Naive thymus-derived CD4-positive, alpha-beta T cell (primary cell): Measurements from ENCODE around the gene ALPI. TPM values are rescaled to one million over a fixed set of nuclear protein-coding genes. Genes with fewer than 3 reads are reported as not detected.

Source experiments
- ATAC-seq: fragments of 150-1000 bp; cut with Tn5 transposase; 2 replicates; pipeline ENCODE4 v1.10.0; 2021; ENCODE audit warnings: mild to moderate bottlenecking, moderate library complexity
- CTCF ChIA-PET: fragments of 350-600 bp; sonication (Branson Sonifier 250); formaldehyde crosslinking; loops from one replicate; lab custom pipeline; 2021; ENCODE audit warnings: antibody characterized with exemption; lab: Charles Lee
- POLR2A ChIA-PET: fragments of 350-600 bp; sonication (Branson Sonifier 250); formaldehyde crosslinking; loops from one replicate; lab custom pipeline; 2021; ENCODE audit warnings: antibody characterized with exemption, inconsistent platforms; lab: Charles Lee
- DNase-seq, 9 donors: peaks; one replicate each; pipeline versions ENCODE4 v3.0.0 to v3.0.0-alpha.2; 2020 to 2022; ENCODE audit warnings: mixed read lengths in 1 of 9
- H3K27ac ChIP-seq: one replicate; pipeline ENCODE4 v1.7.0; 2013; ENCODE audit warnings: mild to moderate bottlenecking, low read depth, low read length, moderate library complexity
- H3K27me3 ChIP-seq, 2 donors: one replicate each; pipeline ENCODE4 v1.7.0; 2013; ENCODE audit warnings: low read length in 2 of 2, mild to moderate bottlenecking in 2 of 2, moderate library complexity in 2 of 2; ENCODE audit not compliant: control insufficient read depth in 2 of 2, insufficient read depth in 2 of 2
- H3K36me3 ChIP-seq, 3 experiments: 1 replicate in 2 of 3; 2 replicates in 1 of 3; pipeline ENCODE4 v1.7.0; 2013; ENCODE audit warnings: low read length in 3 of 3, mild to moderate bottlenecking in 3 of 3, moderate library complexity in 1 of 3; ENCODE audit not compliant: insufficient read depth in 3 of 3, control insufficient read depth in 2 of 3
- H3K4me1 ChIP-seq, 2 donors: one replicate each; pipeline ENCODE4 v1.7.0; 2013; ENCODE audit warnings: low read length in 2 of 2, mild to moderate bottlenecking in 2 of 2, moderate library complexity in 1 of 2; ENCODE audit not compliant: control insufficient read depth in 2 of 2, insufficient read depth in 2 of 2
- H3K4me3 ChIP-seq: 2 replicates; pipeline ENCODE4 v1.7.0; 2013; ENCODE audit warnings: mild to moderate bottlenecking, low read length
- H3K9me3 ChIP-seq, 3 experiments: 1 replicate in 2 of 3; 2 replicates in 1 of 3; pipeline ENCODE4 v1.7.0; 2013; ENCODE audit warnings: low read length in 3 of 3; ENCODE audit not compliant: control insufficient read depth in 2 of 3
- H3K27ac Mint-ChIP-seq, 9 donors: one replicate each; pipeline ENCODE4 v1.8.0; 2020 to 2022; ENCODE audit warnings: mixed read lengths in 9 of 9, mild to moderate bottlenecking in 8 of 9, moderate library complexity in 5 of 9, inconsistent platforms in 2 of 9
- H3K27me3 Mint-ChIP-seq, 5 donors: one replicate each; pipeline ENCODE4 v1.8.0; 2021 to 2022; ENCODE audit warnings: mixed read lengths in 5 of 5, mild to moderate bottlenecking in 1 of 5
- H3K36me3 Mint-ChIP-seq, 5 donors: one replicate each; pipeline ENCODE4 v1.8.0; 2020 to 2022; ENCODE audit warnings: mixed read lengths in 5 of 5, mild to moderate bottlenecking in 3 of 5, inconsistent platforms in 1 of 5
- H3K4me1 Mint-ChIP-seq, 7 donors: one replicate each; pipeline ENCODE4 v1.8.0; 2020 to 2022; ENCODE audit warnings: mixed read lengths in 7 of 7, mild to moderate bottlenecking in 3 of 7, inconsistent platforms in 1 of 7
- H3K4me3 Mint-ChIP-seq, 10 donors: one replicate each; pipeline ENCODE4 v1.8.0; 2020 to 2022; ENCODE audit warnings: mild to moderate bottlenecking in 10 of 10, mixed read lengths in 10 of 10, moderate library complexity in 6 of 10, inconsistent platforms in 2 of 10
- H3K9me3 Mint-ChIP-seq, 11 donors: one replicate each; pipeline ENCODE4 v1.8.0; 2020 to 2022; ENCODE audit warnings: mixed read lengths in 11 of 11, mild to moderate bottlenecking in 4 of 11, inconsistent platforms in 1 of 11, moderate library complexity in 1 of 11
- intact Hi-C, 2 donors: fragments of 100-400 bp; cut with micrococcal nuclease; formaldehyde crosslinking; loops; one replicate each; pipeline ENCODE4 v1.15.1; 2023
- polyA plus RNA-seq, 2 donors: library from polyadenylated mRNA; unstranded; fragments of 300-500 nt; fragmentation: Illumina TruSeq; gene quantifications; one replicate each; pipeline ENCODE4 v1.2.3, GENCODE V29; 2021
- total RNA-seq, 6 experiments: library from RNA in 5 of 6; stranded (reverse) in 5 of 6; gene quantifications; 1 replicate in 5 of 6; 2 replicates in 1 of 6; pipeline ENCODE4 v1.2.3 and lab custom pipeline; 2021 to 2026

Gene ALPI
- total and polyA plus RNA-seq, 7 experiments from 2014 or later = not detected

- no peak overlapping the region for H3K27ac ChIP-seq
- no peak for DNase-seq
- Mint-ChIP-seq H3K4me3 (no peak overlapping the region), H3K36me3 (no peaks in the 10 kb centered on the region), H3K27ac (no peak overlapping the region), H3K9me3 (no peaks in the 10 kb centered on the region), H3K4me1 (no peaks in the 10 kb centered on the region), H3K27me3 (peaks cover 0 to 4% (median 0%) of the 10 kb centered on the region in 5 donors)
- no peaks in the 10 kb centered on the region for H3K27me3 ChIP-seq
- intact Hi-C loops = no loop called here
- ChIA-PET CTCF (interaction anchor here (0.7 kb wide), 1 partner anchor 43 kb away, joined by 3 read pairs; no protein-coding TSS in a partner anchor), POLR2A (no interaction called here)
- H3K4me1 ChIP-seq = no peaks in the 10 kb centered on the region
- ATAC-seq = no peak
- H3K4me3 ChIP-seq = no peak overlapping the region
- no peaks in the 10 kb centered on the region for H3K36me3 ChIP-seq
- no peaks in the 10 kb centered on the region for H3K9me3 ChIP-seq
These were observed 21.9 kb upstream of the ALPI start for GRCh38 chr2:232434091-232434490.

DNA sequence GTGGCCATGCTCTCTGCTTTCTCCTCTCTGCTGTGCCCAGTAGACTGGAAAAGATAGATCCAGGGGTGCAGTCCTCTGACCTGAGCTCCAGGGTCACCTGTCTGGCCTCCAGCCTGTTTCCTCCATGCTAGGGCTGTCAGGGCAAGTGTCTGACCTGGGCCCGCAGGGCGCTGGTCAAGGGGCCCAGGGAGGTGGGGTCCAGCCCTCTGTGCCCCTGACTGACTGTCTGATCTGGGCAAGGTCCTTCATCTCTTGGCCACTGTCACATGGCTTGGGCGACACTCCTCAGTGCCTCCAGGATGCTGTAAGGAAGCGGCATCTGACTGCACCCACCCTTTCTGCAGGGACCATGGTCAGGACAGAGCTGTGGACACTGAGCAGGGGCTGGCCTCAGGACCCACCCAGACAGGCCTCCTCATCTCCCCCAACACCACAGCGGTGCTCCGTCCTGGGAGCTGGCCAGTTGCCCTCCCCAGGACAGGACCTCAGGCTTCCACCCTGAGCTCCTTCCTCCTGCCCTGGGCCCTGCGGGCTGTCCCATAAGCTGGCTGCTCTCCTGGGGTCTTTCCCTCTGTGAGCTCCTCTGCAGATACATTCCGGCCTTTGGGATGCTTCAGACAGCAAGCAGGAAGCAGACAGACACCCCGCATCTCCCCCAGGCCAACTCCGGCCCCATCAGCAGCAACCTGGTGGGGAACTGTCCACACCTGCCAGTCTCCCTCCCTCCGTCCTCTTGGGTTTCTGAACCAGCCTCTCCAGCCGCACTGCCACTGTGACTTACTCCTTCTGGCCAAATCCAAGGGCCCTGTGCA lies 21.2 kb upstream of the ALPI start:
- no peaks in the 10 kb centered on the region for H3K36me3 ChIP-seq
- no peaks in the 10 kb centered on the region for H3K27me3 ChIP-seq
- Mint-ChIP-seq H3K9me3 (no peaks in the 10 kb centered on the region), H3K36me3 (no peaks in the 10 kb centered on the region), H3K4me1 (peaks cover 0 to 1% (median 0%) of the 10 kb centered on the region in 7 donors), H3K27ac (no peak overlapping the region), H3K4me3 (no peak overlapping the region), H3K27me3 (peaks cover 0 to 3% (median 0%) of the 10 kb centered on the region in 5 donors)
- intact Hi-C loops = no loop called here
- ATAC-seq = no peak
- DNase-seq = no peak
- no peaks in the 10 kb centered on the region for H3K9me3 ChIP-seq
- H3K27ac ChIP-seq = no peak overlapping the region
- POLR2A ChIA-PET = no interaction called here
- CTCF ChIA-PET = interaction anchor here (0.7 kb wide), 1 partner anchor 43 kb away, joined by 3 read pairs; no protein-coding TSS in a partner anchor
- no peak overlapping the region for H3K4me3 ChIP-seq
- H3K4me1 ChIP-seq = no peaks in the 10 kb centered on the region

DNA sequence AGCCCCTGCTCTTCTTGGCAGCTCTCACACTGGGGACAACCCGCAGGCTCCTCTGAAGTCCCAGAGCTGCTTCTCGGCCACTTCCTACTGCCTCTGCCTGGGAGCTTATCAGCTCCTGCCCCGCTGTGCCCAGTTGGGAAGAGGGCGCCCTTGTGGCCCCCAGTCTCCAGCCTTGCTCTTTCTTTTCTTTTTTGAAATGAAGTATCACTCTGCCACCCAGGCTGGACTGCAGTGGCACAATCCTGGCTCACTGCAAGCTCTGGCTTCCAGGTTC lies 20.6 kb upstream of the ALPI start:
- Histone ChIP-seq H3K36me3 (no peaks in the 10 kb centered on the region), H3K27me3 (no peaks in the 10 kb centered on the region), H3K27ac (no peak overlapping the region), H3K9me3 (no peaks in the 10 kb centered on the region), H3K4me3 (no peak overlapping the region), H3K4me1 (no peaks in the 10 kb centered on the region)
- DNase-seq (no peak), ATAC-seq (no peak)
- no peaks in the 10 kb centered on the region for H3K9me3 Mint-ChIP-seq
- no peak overlapping the region for H3K27ac Mint-ChIP-seq
- ChIA-PET POLR2A (no interaction called here), CTCF (no interaction called here)
- intact Hi-C loops = no loop called here
- no peaks in the 10 kb centered on the region for H3K36me3 Mint-ChIP-seq
- H3K4me3 Mint-ChIP-seq = no peak overlapping the region
- H3K27me3 Mint-ChIP-seq = peaks cover 0 to 5% (median 0%) of the 10 kb centered on the region in 5 donors
- peaks cover 0 to 4% (median 3%) of the 10 kb centered on the region in 7 donors for H3K4me1 Mint-ChIP-seq

- ATAC-seq = no peak
These were observed 20.1 kb upstream of the ALPI start for GRCh38 chr2:232435805-232436204.

DNA sequence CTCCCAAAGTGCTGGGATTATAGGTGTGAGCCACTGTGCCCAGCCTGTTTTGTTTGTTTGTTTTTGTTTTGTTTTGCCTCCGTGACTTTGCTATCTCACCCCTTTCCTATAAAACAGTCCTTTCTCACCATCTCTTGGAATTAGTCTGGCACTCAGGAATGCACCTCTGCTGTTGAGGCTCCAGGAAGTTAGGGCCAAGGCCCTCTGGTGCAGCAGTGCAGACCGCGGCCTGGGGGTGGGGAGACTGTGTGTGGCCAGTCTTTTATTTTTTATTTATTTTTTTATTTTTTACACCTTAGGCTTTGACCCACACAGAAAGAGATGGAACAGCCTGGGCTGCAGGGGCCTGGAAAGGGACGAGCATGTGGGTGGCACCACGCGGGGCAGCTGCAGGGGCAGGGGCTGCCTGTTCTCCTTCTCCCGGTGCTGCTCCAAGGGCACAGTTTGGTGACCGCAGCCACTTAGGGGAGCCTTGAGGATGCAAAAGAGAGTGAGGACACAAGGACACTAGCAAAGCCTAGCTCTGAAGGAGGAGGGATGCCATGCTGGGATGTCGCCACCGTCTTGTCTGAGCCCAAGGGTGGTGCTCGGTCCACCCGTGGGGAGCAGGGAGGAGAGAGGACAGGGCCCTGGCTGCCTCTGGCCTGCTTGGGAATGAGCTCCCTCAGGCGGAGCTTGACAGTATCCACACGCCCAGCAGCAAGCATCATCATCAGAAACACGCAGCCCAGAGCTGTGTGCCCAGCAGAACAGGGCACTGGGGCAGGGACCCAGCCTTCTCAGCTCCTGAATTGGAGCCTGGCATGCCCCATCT lies 19.4 kb upstream of the ALPI start:
- H3K36me3 Mint-ChIP-seq = no peaks in the 10 kb centered on the region

More at GRCh38 chr2:232435805-232436204, 20.1 kb upstream of the ALPI start:
- Mint-ChIP-seq H3K36me3 (no peaks in the 10 kb centered on the region), H3K4me1 (peaks cover 0 to 8% (median 3%) of the 10 kb centered on the region in 7 donors), H3K27me3 (peaks cover 0 to 5% (median 0%) of the 10 kb centered on the region in 5 donors), H3K9me3 (no peaks in the 10 kb centered on the region), H3K27ac (no peak overlapping the region), H3K4me3 (no peak overlapping the region)
- Histone ChIP-seq H3K27me3 (no peaks in the 10 kb centered on the region), H3K27ac (no peak overlapping the region), H3K4me1 (no peaks in the 10 kb centered on the region), H3K4me3 (no peak overlapping the region), H3K9me3 (no peaks in the 10 kb centered on the region), H3K36me3 (no peaks in the 10 kb centered on the region)
- no peak for DNase-seq
- ChIA-PET CTCF (no interaction called here), POLR2A (no interaction called here)
- intact Hi-C loops = no loop called here

GRCh38 chr2:232437195-232437571 lies 18.8 kb upstream of the ALPI start:
- ChIA-PET CTCF (interaction anchor here (0.6 to 1.7 kb wide), 3 partner anchors 519 to 1236 kb away, joined by 3 to 6 read pairs (median 5); no protein-coding TSS in a partner anchor), POLR2A (no interaction called here)
- Histone ChIP-seq H3K36me3 (no peaks in the 10 kb centered on the region), H3K4me3 (no peak overlapping the region), H3K4me1 (no peaks in the 10 kb centered on the region), H3K27ac (no peak overlapping the region), H3K9me3 (no peaks in the 10 kb centered on the region), H3K27me3 (no peaks in the 10 kb centered on the region)
- H3K4me1 Mint-ChIP-seq = peaks cover 0 to 8% (median 3%) of the 10 kb centered on the region in 7 donors
- H3K36me3 Mint-ChIP-seq = no peaks in the 10 kb centered on the region
- no peak overlapping the region for H3K4me3 Mint-ChIP-seq
- intact Hi-C loops = no loop called here
- no peak for ATAC-seq
- no peak overlapping the region for H3K27ac Mint-ChIP-seq
- H3K27me3 Mint-ChIP-seq = peaks cover 0 to 5% (median 0%) of the 10 kb centered on the region in 5 donors
- no peak for DNase-seq
- no peaks in the 10 kb centered on the region for H3K9me3 Mint-ChIP-seq

More for the DNA sequence above, 19.4 kb upstream of the ALPI start:
- peaks cover 0 to 5% (median 0%) of the 10 kb centered on the region in 5 donors for H3K27me3 Mint-ChIP-seq
- DNase-seq (no peak), ATAC-seq (no peak)
- POLR2A ChIA-PET = no interaction called here
- no peaks in the 10 kb centered on the region for H3K4me1 ChIP-seq
- H3K9me3 ChIP-seq = no peaks in the 10 kb centered on the region
- peaks cover 0 to 8% (median 3%) of the 10 kb centered on the region in 7 donors for H3K4me1 Mint-ChIP-seq
- CTCF ChIA-PET = interaction anchor here (0.9 to 1.7 kb wide), 2 partner anchors 519 to 529 kb away, joined by 5 to 6 read pairs; no protein-coding TSS in a partner anchor
- intact Hi-C loops = no loop called here
- H3K4me3 Mint-ChIP-seq = no peak overlapping the region
- H3K27me3 ChIP-seq = no peaks in the 10 kb centered on the region
- H3K4me3 ChIP-seq = no peak overlapping the region
- H3K27ac ChIP-seq = no peak overlapping the region
- no peaks in the 10 kb centered on the region for H3K9me3 Mint-ChIP-seq
- H3K27ac Mint-ChIP-seq = no peak overlapping the region
- no peaks in the 10 kb centered on the region for H3K36me3 ChIP-seq
